Heart right ventricle (tissue), 16 donors: ENCODE data around the gene TSPAN10. TPM values are rescaled to one million over a fixed set of nuclear protein-coding genes. Genes with fewer than 3 reads are reported as not detected.

Source experiments
- ATAC-seq, 8 donors: fragments of 200-7000 bp; cut with Tn5 transposase; one replicate each; pipeline ENCODE4 v1.9.1; 2020; ENCODE audit warnings: mild to moderate bottlenecking in 8 of 8, moderate library complexity in 8 of 8, moderate number of reproducible peaks in 1 of 8
- DNase-seq, 2 donors: peaks; one replicate each; pipeline ENCODE4 v3.0.0-alpha.2; 2020
- H3K27ac ChIP-seq, 10 donors: fragments of 200-600 bp; sonication (generic) in 2 of 10; one replicate each; pipeline versions ENCODE4 v1.5.0 to v1.8.0; 2020 to 2022; ENCODE audit warnings: mild to moderate bottlenecking in 3 of 10
- H3K27me3 ChIP-seq, 7 donors: fragments of 200-600 bp; one replicate each; pipeline ENCODE4 v1.8.0; 2021 to 2022; ENCODE audit warnings: mild to moderate bottlenecking in 2 of 7
- H3K36me3 ChIP-seq, 9 donors: fragments of 200-600 bp; sonication (generic) in 1 of 9; one replicate each; pipeline versions ENCODE4 v1.5.0 to v1.8.0; 2020 to 2022; ENCODE audit warnings: mild to moderate bottlenecking in 2 of 9
- H3K4me1 ChIP-seq, 9 donors: fragments of 200-600 bp; sonication (generic) in 1 of 9; one replicate each; pipeline versions ENCODE4 v1.5.0 to v1.8.0; 2020 to 2022; ENCODE audit warnings: mild to moderate bottlenecking in 4 of 9
- H3K4me3 ChIP-seq, 10 donors: fragments of 200-600 bp; sonication (generic) in 2 of 10; one replicate each; pipeline versions ENCODE4 v1.5.0 to v1.8.0; 2020 to 2022; ENCODE audit warnings: mild to moderate bottlenecking in 7 of 10, moderate library complexity in 2 of 10
- H3K9me3 ChIP-seq, 11 donors: fragments of 200-600 bp in 10 of 11; sonication (generic) in 2 of 11; one replicate each; pipeline versions ENCODE4 v1.5.0 to v1.8.0; 2013 to 2022; ENCODE audit warnings: mild to moderate bottlenecking in 2 of 11, control low read depth in 1 of 11, moderate library complexity in 1 of 11
- CTCF ChIP-seq, 9 donors: fragments of 200-600 bp; sonication (generic) in 2 of 9; IDR thresholded peaks; one replicate each; pipeline versions ENCODE4 v1.5.0 to v1.8.0; 2021 to 2022; ENCODE audit warnings: antibody characterized with exemption in 9 of 9, mild to moderate bottlenecking in 5 of 9, moderate library complexity in 1 of 9
- WGBS, 2 donors: extraction: QIAGEN DNeasy Blood & Tissue Kit; methylation state at CpG; one replicate each; pipeline ENCODE4 v1.1.7; 2013; ENCODE audit warnings: inconsistent platforms in 1 of 2; 5-methylcytosine and 5-hydroxymethylcytosine counted together
- intact Hi-C, 10 donors: fragments of 100-400 bp; cut with DNase I; formaldehyde crosslinking; loops; one replicate each; pipeline versions ENCODE4 v1.11.1 to v1.14.2; 2022
- microRNA-seq, 2 donors: library from miRNA; unstranded; fragments of <30 nt; microRNA quantifications; one replicate each; pipeline ENCODE4 v1.2.0, GENCODE V29; 2021
- polyA plus RNA-seq, 2 donors: library from polyadenylated mRNA; stranded (reverse); fragments of 200-250 nt; gene quantifications; one replicate each; pipeline ENCODE4 v1.2.3, GENCODE V29; 2013
- total RNA-seq, 10 donors: library from RNA; stranded (reverse); fragmentation: NEBNext Ultra II Directional in 3 of 10; extraction: Animal tissue kit (Norgen Biotek cat#: 25700) in 3 of 10; gene quantifications; one replicate each; pipeline versions ENCODE4 v1.2.1 to v1.2.4, GENCODE V29; 2021 to 2023
- donor health status: Arrhythmogenic right ventricular cardiomyopathy.
- donor health status: ischemic (EF 13 %, LVEDD 7.1; RV severe dilation, severe dysfunction).
- donor health status: healthy with polysubstance abuse.
- donor health status: DM: no; HTN: yes; CAD: no.
- donor health status: DM: no; HTN: no; CAD: no.
- donor health status: ischemic (EF 25% LVEDD 6.9; RV normal size, moderate dysfunction).
- donor health status: ischemic (EF 25% LVEDD 5.7; RV mildly dilated, moderate dysfunction).
- donor health status: healthy.
- donor health status: DM: yes; HTN: yes; CAD: no.
- donor health status: Ischemic cardiomyopathy.
- donor health status: ischemic (EF 35%, LVEDD 5.7; RV mildly dilated, moderate dysfunction).
- donor health status: nonischemic (EF 11% LVEDD 7.7; RV severe dilation, severe dysfunction).
- donor health status: DM: yes; HTN: yes; CAD: no.
- donor health status: PGD.
- donor health status: ischemic (EF 29% LVEDD 5.4; RV normal size, mild dysfunction).
- donor health status: nonischemic (EF 23%, LVEDD 6.1; RV moderate dilation, normal function).

TSPAN10 gene
- total and polyA plus RNA-seq, 12 donors, result 0.12 to 0.57 (median 0.25) TPM

GRCh38 chr17:81696218-81696941 lies 59.4 kb downstream of the TSPAN10 start:
- Histone ChIP-seq H3K4me3 (no peak overlapping the region), H3K36me3 (peaks cover 5 to 100% (median 62%) of the 10 kb centered on the region in 9 donors), H3K27me3 (no peaks in the 10 kb centered on the region), H3K4me1 (peaks cover 2 to 31% (median 11%) of the 10 kb centered on the region in 9 donors), H3K9me3 (no peaks in the 10 kb centered on the region), H3K27ac (peak overlapping the region in 9 of 10 donors; percentile 25 to 81 (median 60))
- no peak for TF ChIP-seq CTCF (IDR thresholded peaks at IDR 0.05)
- 91 to 93% methylated on average over 40 of the region's 40 CpGs for WGBS, 2 donors
- DNase-seq, result no peak
- ATAC-seq, result peak in 3 of 8 donors; percentile 3 to 24 (median 21)
- intact Hi-C loops, result no loop called here

- intact Hi-C loops, result no loop called here
- no peaks in the 10 kb centered on the region for H3K9me3 ChIP-seq
- WGBS, 2 donors, result 51 to 63% methylated on average over 25 of the region's 25 CpGs
- no peaks in the 10 kb centered on the region for H3K27me3 ChIP-seq
- H3K27ac ChIP-seq, result peak overlapping the region; percentile 25 to 81 (median 60)
- peaks cover 11 to 42% (median 22%) of the 10 kb centered on the region in 9 donors for H3K4me1 ChIP-seq
- ATAC-seq (peak in 7 of 8 donors; percentile 17 to 64 (median 46)), DNase-seq (no peak)
- peaks cover 5 to 98% (median 54%) of the 10 kb centered on the region in 9 donors for H3K36me3 ChIP-seq
- H3K4me3 ChIP-seq, result no peak overlapping the region
- no peak for TF ChIP-seq CTCF (IDR thresholded peaks at IDR 0.05)
Measured at GRCh38 chr17:81697261-81698044, 60.5 kb downstream of the TSPAN10 start.

Small RNA genes lying within 50 kb of the gene (microRNA-seq; reads per million reads assigned to microRNA genes)
- 0 to 1.0 reads per million in 2 donors for gene MIR6786

Other genes starting within 250 kb of the TSPAN10 start
- gene BAHCC1, start 241.7 kb upstream of the TSPAN10 start, total RNA-seq, result 10 to 100 TPM in 2 of 10 donors, 1 to 10 TPM in 8; 6.3 to 11.1 (median 9.2) TPM
- 10 to 100 TPM in 1 of 2 donors, 1 to 10 TPM in 1; 4.8 to 13.1 TPM for gene BAHCC1, start 241.7 kb upstream of the TSPAN10 start, polyA plus RNA-seq
- 100 to 1,000 TPM; 298 to 959 (median 345) TPM for gene ACTG1, start 124.4 kb upstream of the TSPAN10 start, total RNA-seq
- gene ACTG1, start 124.4 kb upstream of the TSPAN10 start, polyA plus RNA-seq, result 1,000 to 10,000 TPM in 1 of 2 donors, 100 to 1,000 TPM in 1; 290 to 1,180 TPM
- 1 to 10 TPM in 1 of 10 donors, under 1 TPM in 7, not detected in 2; 0.28 to 1.3 (median 0.45) TPM for gene FSCN2, start 108.8 kb upstream of the TSPAN10 start, total RNA-seq
- gene FSCN2, start 108.8 kb upstream of the TSPAN10 start, polyA plus RNA-seq, result under 1 TPM; 0.14 to 0.95 TPM
- gene FAAP100, start 84.8 kb upstream of the TSPAN10 start, total RNA-seq, result 10 to 100 TPM in 8 of 10 donors, 1 to 10 TPM in 2; 8.7 to 17.2 (median 10.7) TPM
- gene FAAP100, start 84.8 kb upstream of the TSPAN10 start, polyA plus RNA-seq, result 10 to 100 TPM; 16.5 to 30.6 TPM
- gene NPLOC4, start 84 bp upstream of the TSPAN10 start, total RNA-seq, result 100 to 1,000 TPM in 5 of 10 donors, 10 to 100 TPM in 5; 85.8 to 115 (median 98.8) TPM
- 10 to 100 TPM; 30.7 to 40.3 TPM for gene NPLOC4, start 84 bp upstream of the TSPAN10 start, polyA plus RNA-seq
- gene PDE6G, start 19.3 kb downstream of the TSPAN10 start, total RNA-seq, result 1 to 10 TPM in 1 of 10 donors, under 1 TPM in 1, not detected in 8; 0.38 to 1.3 TPM
- gene PDE6G, start 19.3 kb downstream of the TSPAN10 start, polyA plus RNA-seq, result 1 to 10 TPM in 1 of 2 donors, not detected in 1; 1.3 TPM
- gene OXLD1, start 29.4 kb downstream of the TSPAN10 start, total RNA-seq, result 10 to 100 TPM; 12.6 to 21.6 (median 17.9) TPM
- gene OXLD1, start 29.4 kb downstream of the TSPAN10 start, polyA plus RNA-seq, result 10 to 100 TPM; 36.0 to 51.8 TPM
- 1 to 10 TPM; 3.4 to 9.7 (median 5.4) TPM for gene CCDC137, start 29.5 kb downstream of the TSPAN10 start, total RNA-seq
- gene CCDC137, start 29.5 kb downstream of the TSPAN10 start, polyA plus RNA-seq, result 10 to 100 TPM; 11.3 to 14.4 TPM
- gene ARL16, start 46.6 kb downstream of the TSPAN10 start, total RNA-seq, result 10 to 100 TPM; 11.1 to 19.1 (median 15.7) TPM
- gene ARL16, start 46.6 kb downstream of the TSPAN10 start, polyA plus RNA-seq, result 10 to 100 TPM; 29.1 to 41.2 TPM
- 10 to 100 TPM; 33.1 to 53.7 (median 37.8) TPM for gene HGS, start 46.8 kb downstream of the TSPAN10 start, total RNA-seq
- 100 to 1,000 TPM in 1 of 2 donors, 10 to 100 TPM in 1; 83.0 to 102 TPM for gene HGS, start 46.8 kb downstream of the TSPAN10 start, polyA plus RNA-seq
- 100 to 1,000 TPM; 105 to 216 (median 134) TPM for gene MRPL12, start 66.2 kb downstream of the TSPAN10 start, total RNA-seq
- 100 to 1,000 TPM; 409 to 533 TPM for gene MRPL12, start 66.2 kb downstream of the TSPAN10 start, polyA plus RNA-seq
- gene SLC25A10, start 75.1 kb downstream of the TSPAN10 start, total RNA-seq, result 10 to 100 TPM in 2 of 10 donors, 1 to 10 TPM in 8; 6.7 to 10.5 (median 9.1) TPM
- gene SLC25A10, start 75.1 kb downstream of the TSPAN10 start, polyA plus RNA-seq, result 10 to 100 TPM; 11.7 to 14.6 TPM
- gene GCGR, start 167.0 kb downstream of the TSPAN10 start, total RNA-seq, result not detected
- gene GCGR, start 167.0 kb downstream of the TSPAN10 start, polyA plus RNA-seq, result under 1 TPM in 1 of 2 donors, not detected in 1; 0.03 TPM
- 100 to 1,000 TPM in 2 of 10 donors, 10 to 100 TPM in 8; 75.1 to 105 (median 88.8) TPM for gene MCRIP1, start 196.1 kb downstream of the TSPAN10 start, total RNA-seq
- 100 to 1,000 TPM; 199 to 239 TPM for gene MCRIP1, start 196.1 kb downstream of the TSPAN10 start, polyA plus RNA-seq
- under 1 TPM in 1 of 10 donors, not detected in 9; 0.31 TPM for gene PPP1R27, start 197.9 kb downstream of the TSPAN10 start, total RNA-seq
- gene PPP1R27, start 197.9 kb downstream of the TSPAN10 start, polyA plus RNA-seq, result under 1 TPM in 1 of 2 donors, not detected in 1; 0.14 TPM
- gene P4HB, start 223.3 kb downstream of the TSPAN10 start, total RNA-seq, result 100 to 1,000 TPM; 244 to 801 (median 332) TPM
- gene P4HB, start 223.3 kb downstream of the TSPAN10 start, polyA plus RNA-seq, result 100 to 1,000 TPM; 284 to 536 TPM
- 100 to 1,000 TPM in 7 of 10 donors, 10 to 100 TPM in 3; 89.9 to 263 (median 110) TPM for gene ARHGDIA, start 234.1 kb downstream of the TSPAN10 start, total RNA-seq
- gene ARHGDIA, start 234.1 kb downstream of the TSPAN10 start, polyA plus RNA-seq, result 100 to 1,000 TPM in 1 of 2 donors, 10 to 100 TPM in 1; 97.2 to 251 TPM